ENCODE results near the gene DNAJB13.
A peak's percentile ranks its signal among the peaks of the same experiment; 100 is the strongest.

DNAJB13 gene

DNA sequence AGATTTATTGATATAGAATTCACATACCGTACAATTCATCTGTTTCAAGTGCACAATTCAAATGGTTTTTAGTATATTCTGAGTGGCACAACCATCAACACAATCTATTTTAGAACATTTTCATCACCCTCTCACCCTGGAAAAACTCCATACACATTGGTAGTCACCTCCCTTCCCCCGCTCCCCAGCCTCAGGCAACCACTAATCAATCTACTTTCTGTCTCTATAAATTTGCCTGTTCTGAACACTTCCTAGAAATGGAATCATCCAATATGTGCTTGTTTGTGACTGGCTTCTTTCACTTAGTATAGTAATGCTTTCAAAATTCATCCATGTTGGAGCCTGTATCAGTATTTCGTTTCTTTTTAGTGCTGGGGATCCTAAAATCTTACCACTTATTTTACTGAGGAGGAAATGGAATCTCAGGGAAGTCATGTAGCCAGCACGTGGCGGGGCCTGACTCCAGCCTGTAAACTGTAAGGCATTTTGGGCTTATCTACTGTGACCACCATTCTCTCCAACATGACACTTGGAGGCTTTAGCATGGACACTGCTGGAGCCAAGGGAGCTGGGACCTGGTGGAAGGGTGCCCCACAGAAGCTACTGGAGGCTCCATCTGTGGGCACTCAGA is 59.0 kb downstream of the DNAJB13 start:
- TF ChIP-seq, protein P1, sequence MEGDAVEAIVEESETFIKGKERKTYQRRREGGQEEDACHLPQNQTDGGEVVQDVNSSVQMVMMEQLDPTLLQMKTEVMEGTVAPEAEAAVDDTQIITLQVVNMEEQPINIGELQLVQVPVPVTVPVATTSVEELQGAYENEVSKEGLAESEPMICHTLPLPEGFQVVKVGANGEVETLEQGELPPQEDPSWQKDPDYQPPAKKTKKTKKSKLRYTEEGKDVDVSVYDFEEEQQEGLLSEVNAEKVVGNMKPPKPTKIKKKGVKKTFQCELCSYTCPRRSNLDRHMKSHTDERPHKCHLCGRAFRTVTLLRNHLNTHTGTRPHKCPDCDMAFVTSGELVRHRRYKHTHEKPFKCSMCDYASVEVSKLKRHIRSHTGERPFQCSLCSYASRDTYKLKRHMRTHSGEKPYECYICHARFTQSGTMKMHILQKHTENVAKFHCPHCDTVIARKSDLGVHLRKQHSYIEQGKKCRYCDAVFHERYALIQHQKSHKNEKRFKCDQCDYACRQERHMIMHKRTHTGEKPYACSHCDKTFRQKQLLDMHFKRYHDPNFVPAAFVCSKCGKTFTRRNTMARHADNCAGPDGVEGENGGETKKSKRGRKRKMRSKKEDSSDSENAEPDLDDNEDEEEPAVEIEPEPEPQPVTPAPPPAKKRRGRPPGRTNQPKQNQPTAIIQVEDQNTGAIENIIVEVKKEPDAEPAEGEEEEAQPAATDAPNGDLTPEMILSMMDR (IDR thresholded peaks at IDR 0.05; ENCODE audit: extremely low read depth, missing control alignments) = no peak

DNA sequence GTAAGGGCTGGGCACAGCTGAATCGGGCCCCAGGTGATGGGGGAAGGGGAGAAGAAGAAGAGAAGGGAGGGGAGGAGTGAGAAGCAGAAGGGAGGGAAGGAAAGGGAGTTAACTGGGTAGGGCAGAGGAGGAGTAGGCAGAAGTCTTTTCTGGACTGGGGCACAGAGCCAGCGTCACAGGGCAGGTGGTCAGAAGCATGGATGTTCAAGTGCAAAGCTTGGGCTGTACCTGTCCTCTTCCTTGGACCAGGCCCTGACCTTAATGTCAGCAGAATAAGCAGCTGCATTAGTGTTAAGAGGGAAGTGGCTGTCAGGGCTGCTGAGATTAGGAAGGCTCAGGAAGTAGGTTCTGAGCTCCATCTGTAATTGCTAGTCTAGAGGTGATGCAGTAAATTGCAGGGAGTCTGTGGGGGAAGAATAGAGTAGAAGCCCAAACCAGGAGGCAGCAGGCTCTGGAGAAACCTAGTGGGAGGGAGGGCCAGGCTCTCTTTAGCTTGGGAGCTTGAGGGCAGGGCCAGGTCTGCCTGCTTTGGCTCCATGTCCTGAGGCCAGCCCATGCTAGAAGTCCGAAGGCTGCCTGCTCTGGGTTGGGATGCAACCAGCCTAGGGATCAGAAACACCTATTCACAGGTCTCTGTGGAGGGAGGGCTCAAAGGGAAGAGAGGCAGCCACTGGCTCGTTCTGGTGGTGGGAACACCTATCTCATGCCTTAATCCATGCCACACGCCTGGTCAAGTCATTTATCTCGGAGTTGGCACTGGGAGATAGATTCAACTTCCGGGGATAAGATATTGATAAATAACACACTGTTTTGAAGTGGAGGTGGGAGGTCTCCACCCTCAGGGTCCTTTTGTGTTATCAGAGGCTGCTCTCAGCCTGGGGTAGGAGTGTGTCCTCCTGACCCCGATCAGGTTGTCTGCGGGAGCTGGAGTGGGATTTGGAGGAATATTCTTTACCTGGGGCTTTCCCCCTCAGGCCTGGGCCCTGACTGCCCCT is 59.8 kb downstream of the DNAJB13 start:
- no peak for DNase-seq (ENCODE audit: low spot score)
- TF ChIP-seq, protein P1 (IDR thresholded peaks at IDR 0.05; ENCODE audit: extremely low read depth, missing control alignments) = no peak

More for the DNA sequence above, 59.0 kb downstream of the DNAJB13 start:
- DNase-seq (ENCODE audit: low spot score) = no peak

DNA sequence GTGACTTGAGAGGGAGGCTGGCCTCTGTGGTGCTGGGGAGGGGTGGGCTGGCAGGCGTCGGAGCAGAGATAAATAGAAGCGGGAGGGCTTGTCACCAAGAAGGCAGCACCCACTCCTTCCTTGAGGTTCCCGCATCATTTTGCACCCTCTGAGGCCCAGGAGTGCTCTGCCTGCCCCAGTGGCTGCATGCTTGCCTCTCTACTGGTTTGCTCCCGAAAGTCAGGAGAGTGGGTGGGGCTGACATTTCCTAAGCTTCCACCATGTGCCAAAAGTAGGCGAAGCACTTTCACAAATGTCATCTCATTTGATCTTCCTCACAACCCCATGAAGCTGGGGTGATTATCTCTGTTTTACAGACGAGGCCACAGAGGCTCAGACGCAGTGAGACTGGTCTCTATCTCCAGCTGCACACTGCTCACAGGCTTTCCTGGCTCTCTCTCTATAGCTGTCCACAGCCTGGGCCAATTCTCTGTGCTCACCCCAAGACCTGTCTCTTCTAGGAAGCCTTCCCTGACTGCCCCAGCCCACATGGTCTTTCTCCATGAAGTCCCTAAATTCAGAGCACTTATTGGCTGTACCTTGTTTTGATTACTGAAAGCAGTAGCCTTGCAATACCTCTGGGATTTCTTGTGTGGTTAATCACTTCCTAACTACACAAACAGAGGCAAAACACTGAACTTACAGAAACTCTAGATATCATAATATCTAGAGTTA is 60.7 kb downstream of the DNAJB13 start:
- DNase-seq (ENCODE audit: low spot score) = peak; percentile 63
- TF ChIP-seq, protein P1 (IDR thresholded peaks at IDR 0.05; ENCODE audit: extremely low read depth, missing control alignments) = no peak

DNA sequence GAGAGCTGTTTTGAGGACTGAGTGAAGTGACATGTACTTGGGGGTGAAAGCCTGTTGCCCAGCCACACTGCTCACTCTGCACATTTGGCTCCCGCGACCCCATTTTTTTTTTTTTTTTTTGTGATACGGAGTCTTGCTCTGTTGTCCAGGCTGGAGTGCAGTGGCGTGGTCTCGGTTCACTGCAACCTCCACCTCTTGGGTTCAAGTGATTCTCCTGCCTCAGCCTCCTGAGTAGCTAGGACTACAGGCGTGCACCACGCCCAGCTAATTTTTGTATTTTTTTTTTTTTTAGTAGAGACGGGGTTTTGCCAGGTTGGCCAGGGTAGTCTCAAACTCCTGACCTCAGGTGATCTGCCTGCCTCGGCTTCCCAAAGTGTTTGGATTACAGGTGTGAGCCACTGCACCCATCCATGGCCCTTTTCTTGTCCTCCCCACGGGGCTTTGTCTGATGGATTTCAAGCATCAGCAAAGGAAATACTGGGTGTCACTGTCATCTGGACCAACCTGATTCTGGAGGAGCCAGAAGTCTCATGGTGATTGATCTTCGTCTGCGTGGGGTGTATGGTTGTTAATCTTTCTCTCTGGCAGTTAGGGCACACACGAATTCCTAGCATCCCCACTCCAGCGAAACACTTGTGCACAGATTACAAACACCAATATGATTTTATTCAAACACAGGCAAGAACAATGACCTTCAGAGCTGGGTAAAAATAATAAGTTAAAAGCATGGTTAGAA is 61.4 kb downstream of the DNAJB13 start:
- no peak for DNase-seq (ENCODE audit: low spot score)
- TF ChIP-seq, protein P1 (IDR thresholded peaks at IDR 0.05; ENCODE audit: extremely low read depth, missing control alignments) = no peak

DNA sequence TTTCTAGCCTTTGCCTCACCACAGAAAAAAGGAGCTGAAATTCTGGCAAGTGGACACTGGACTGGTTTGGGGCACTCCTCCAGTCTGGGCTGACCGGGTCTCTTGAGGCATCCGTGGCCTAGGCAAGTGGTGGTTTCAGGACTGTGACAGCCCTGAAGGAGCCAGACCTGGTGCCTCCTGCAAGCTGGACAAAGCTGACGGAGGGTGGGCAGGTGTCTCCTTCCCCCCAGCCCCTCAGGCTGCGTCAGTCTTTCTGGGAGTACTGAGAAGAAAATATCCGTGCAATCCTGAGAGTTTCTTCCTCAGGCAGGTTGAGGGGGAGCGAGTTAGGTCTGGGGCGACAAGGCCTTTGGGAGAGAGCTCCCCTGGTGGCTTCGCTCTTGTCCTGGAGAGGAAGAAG is 62.3 kb downstream of the DNAJB13 start:
- no peak for DNase-seq (ENCODE audit: low spot score)
- TF ChIP-seq, protein P1 (IDR thresholded peaks at IDR 0.05; ENCODE audit: extremely low read depth, missing control alignments) = no peak

DNA sequence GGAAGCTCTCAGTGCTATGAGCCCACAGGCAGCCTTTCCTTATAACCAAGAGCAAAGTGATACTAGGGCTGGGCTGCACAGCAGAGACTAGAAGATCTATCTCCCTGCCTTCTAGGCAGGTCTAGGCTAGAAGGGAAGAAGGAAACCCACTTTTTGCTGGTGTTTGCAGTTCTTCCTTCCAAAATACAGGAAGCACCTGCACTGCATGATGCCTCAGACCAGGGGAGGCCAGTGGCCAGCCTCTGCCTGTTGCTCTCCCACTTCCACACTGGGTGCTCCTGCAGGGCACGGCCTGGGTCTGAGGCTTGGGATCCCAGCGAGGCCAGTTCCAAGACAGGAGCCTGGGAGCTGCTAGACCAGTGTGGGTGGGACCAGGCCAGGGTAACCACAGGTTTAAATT is 64.1 kb downstream of the DNAJB13 start:
- TF ChIP-seq, protein P1 (IDR thresholded peaks at IDR 0.05; ENCODE audit: extremely low read depth, missing control alignments) = no peak
- DNase-seq (ENCODE audit: low spot score) = no peak

Data from GM20000 (cell line).